ENCODE results near the gene SPOCK1. TPM values are rescaled to one million over a fixed set of nuclear protein-coding genes. Genes with fewer than 3 reads are reported as not detected.

SPOCK1 gene
- total and polyA plus RNA-seq, 2 donors (not counting 3 experiments of a cell fraction or from before 2014, with no cell fraction given): 144 to 280 TPM

DNA sequence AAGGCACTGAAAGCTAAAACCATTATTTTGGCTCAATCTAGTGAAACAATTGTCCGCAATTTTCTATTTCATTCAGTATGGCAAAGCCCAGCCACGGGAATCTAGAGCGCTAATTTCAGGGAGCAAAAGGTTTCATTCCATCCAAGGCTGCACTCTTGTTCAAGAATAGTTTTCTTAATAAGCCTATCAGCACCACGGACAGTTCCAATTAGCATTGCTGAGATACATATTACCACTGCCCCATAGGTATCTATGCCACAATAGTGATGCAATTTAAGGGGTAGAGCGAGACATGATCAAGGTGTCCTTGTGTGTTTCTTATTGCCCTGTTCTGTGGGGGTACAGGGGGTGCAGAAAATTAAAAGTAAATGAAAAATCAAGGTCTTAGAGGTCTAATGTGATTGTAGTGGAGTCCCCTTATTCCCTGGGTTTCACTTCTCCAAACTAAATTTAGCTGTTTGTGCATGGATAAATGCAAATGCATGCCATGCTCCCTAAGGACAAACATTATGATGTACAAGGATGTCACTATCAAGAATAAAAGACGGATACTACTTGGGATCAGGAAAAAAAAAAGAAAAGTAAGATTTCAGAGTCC lies 45.5 kb downstream of the SPOCK1 start:
- Histone ChIP-seq H3K36me3 (ENCODE audit: control insufficient read depth in 2 of 2, extremely low read depth in 1 of 2, insufficient read depth in 2 of 2, low read length in 2 of 2) (no peaks in the 10 kb centered on the region), H3K4me3 (replicated peaks in 1 of 3; ENCODE audit: insufficient read depth in 1 of 3, low read depth in 1 of 3, low read length in 3 of 3) (no peak overlapping the region), H3K9ac (replicated peaks; ENCODE audit: extremely low read depth, insufficient read depth, low read length) (no peak overlapping the region), H3K9me3 (replicated peaks; ENCODE audit: control insufficient read depth, insufficient read depth, low read length) (no peaks in the 10 kb centered on the region), H3K79me2 (ENCODE audit: control insufficient read depth, insufficient read depth, low read length) (peaks cover 58% of the 10 kb centered on the region), H3K4me2 (ENCODE audit: insufficient read depth, low read length) (no peak overlapping the region), H3K27me3 (ENCODE audit: control insufficient read depth in 2 of 2, insufficient read depth in 2 of 2, low read length in 2 of 2) (no peaks in the 10 kb centered on the region), H4K20me1 (replicated peaks; ENCODE audit: control insufficient read depth, extremely low read depth, insufficient read depth, low read length) (peaks cover 4% of the 10 kb centered on the region), H3K9me1 (replicated peaks; ENCODE audit: control insufficient read depth, extremely low read depth, insufficient read depth, low read length) (no peaks in the 10 kb centered on the region), H2AFZ (ENCODE audit: low read depth, low read length) (no peak overlapping the region), H3K27ac (ENCODE audit: insufficient read depth, low read depth, low read length) (no peak overlapping the region), H3K4me1 (ENCODE audit: control insufficient read depth, extremely low read depth, insufficient read depth, low read length) (no peaks in the 10 kb centered on the region)
- BruUV-seq (replicated peaks): no TSS peak
- intact Hi-C loops (cut with micrococcal nuclease) (no loop called here), dilution Hi-C loops (cut with MboI; ENCODE audit: extremely low pct_ligation_motif_present, low sequenced_read_pairs) (no loop called here)
- DNase-seq (ENCODE audit: low read depth, low spot score) (peak; percentile 46), FAIRE-seq (no peak)
- ChIA-PET POLR2A (no interaction called here), CTCF (interaction anchor here (1.0 to 2.1 kb wide), 3 partner anchors 14 to 133 kb away, joined by 3 to 5 read pairs (median 5); no protein-coding TSS in a partner anchor)
- no peak for TF ChIP-seq EZH2 (IDR thresholded peaks at IDR 0.05; ENCODE audit: borderline replicate concordance, low read depth, low read length, severe bottlenecking)
- TF ChIP-seq, protein P1, sequence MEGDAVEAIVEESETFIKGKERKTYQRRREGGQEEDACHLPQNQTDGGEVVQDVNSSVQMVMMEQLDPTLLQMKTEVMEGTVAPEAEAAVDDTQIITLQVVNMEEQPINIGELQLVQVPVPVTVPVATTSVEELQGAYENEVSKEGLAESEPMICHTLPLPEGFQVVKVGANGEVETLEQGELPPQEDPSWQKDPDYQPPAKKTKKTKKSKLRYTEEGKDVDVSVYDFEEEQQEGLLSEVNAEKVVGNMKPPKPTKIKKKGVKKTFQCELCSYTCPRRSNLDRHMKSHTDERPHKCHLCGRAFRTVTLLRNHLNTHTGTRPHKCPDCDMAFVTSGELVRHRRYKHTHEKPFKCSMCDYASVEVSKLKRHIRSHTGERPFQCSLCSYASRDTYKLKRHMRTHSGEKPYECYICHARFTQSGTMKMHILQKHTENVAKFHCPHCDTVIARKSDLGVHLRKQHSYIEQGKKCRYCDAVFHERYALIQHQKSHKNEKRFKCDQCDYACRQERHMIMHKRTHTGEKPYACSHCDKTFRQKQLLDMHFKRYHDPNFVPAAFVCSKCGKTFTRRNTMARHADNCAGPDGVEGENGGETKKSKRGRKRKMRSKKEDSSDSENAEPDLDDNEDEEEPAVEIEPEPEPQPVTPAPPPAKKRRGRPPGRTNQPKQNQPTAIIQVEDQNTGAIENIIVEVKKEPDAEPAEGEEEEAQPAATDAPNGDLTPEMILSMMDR (IDR thresholded peaks at IDR 0.05; ENCODE audit: extremely low read depth in 1 of 2, insufficient read depth in 1 of 2, low read depth in 1 of 2, low read length in 2 of 2): no peak
- TF ChIP-seq GATA2 (IDR thresholded peaks at IDR 0.05; ENCODE audit: insufficient read depth, insufficient read length, low read depth, low read length): no peak
- TF ChIP-seq POLR2A (IDR thresholded peaks at IDR 0.05; ENCODE audit: low read depth, low read length): no peak
- no peak for TF ChIP-seq FOS (IDR thresholded peaks at IDR 0.05; ENCODE audit: borderline replicate concordance, insufficient read depth, low read length)
- no peak for TF ChIP-seq POLR2AphosphoS5 (IDR thresholded peaks at IDR 0.05; ENCODE audit: insufficient read depth, low read depth, low read length)
- no peak for TF ChIP-seq JUN (IDR thresholded peaks at IDR 0.05; ENCODE audit: borderline replicate concordance, insufficient read depth, insufficient read length, low read depth)
- no peak for TF ChIP-seq MYC (IDR thresholded peaks at IDR 0.05; ENCODE audit: low read depth, low read length)
- no peak for TF ChIP-seq MAX (IDR thresholded peaks at IDR 0.05; ENCODE audit: insufficient read depth, insufficient read length)

Measured in endothelial cell of umbilical vein (primary cell).